ENCODE measurements around the gene CPSF3. TPM values are rescaled to one million over a fixed set of nuclear protein-coding genes. Genes with fewer than 3 reads are reported as not detected.

CPSF3 gene
- total and polyA plus RNA-seq, 9 of the 15 experiments (the other 6 are each of a cell fraction or from before 2014, with no cell fraction given): 54.2 to 151 (median 94.5) TPM

- POLR2A ChIA-PET: interaction anchor here (0.6 kb wide), 1 partner anchor 285 kb away, joined by 3 read pairs; no protein-coding TSS in a partner anchor
- intact Hi-C loops (cut with micrococcal nuclease): no loop called here
Measured at GRCh38 chr2:9451231-9451630, 27.8 kb downstream of the CPSF3 start.

More at GRCh38 chr2:9451231-9451630, 27.8 kb downstream of the CPSF3 start:
- DNase-seq (ENCODE audit: extremely low read depth in 1 of 4, low spot score in 3 of 4): no peak
- no peak overlapping the region for H3K27ac ChIP-seq (ENCODE audit: extremely low read depth, low read depth, low read length)
- TF ChIP-seq CREB3L1 (IDR thresholded peaks at IDR 0.05; ENCODE audit: borderline replicate concordance, low read depth) (no peak), TCFL5 (CRISPR knock-in tag; conservative IDR thresholded peaks at IDR 0.05) (no peak), DACH1 (IDR thresholded peaks at IDR 0.05; ENCODE audit: partially characterized antibody) (no peak), NR0B1 (IDR thresholded peaks at IDR 0.05; ENCODE audit: partially characterized antibody) (no peak), RUNX1 (IDR thresholded peaks at IDR 0.05; ENCODE audit: low read depth) (no peak), NR2C2 (CRISPR knock-in tag; IDR thresholded peaks at IDR 0.05) (no peak), NR2C2 (tag; IDR thresholded peaks at IDR 0.05) (no peak), KAT8 (IDR thresholded peaks at IDR 0.05; ENCODE audit: low read depth) (no peak), KAT2B (IDR thresholded peaks at IDR 0.05; ENCODE audit: low read depth, low read length) (no peak), CREM (IDR thresholded peaks at IDR 0.05; ENCODE audit: low read depth) (no peak), ETV5 (CRISPR knock-in tag; IDR thresholded peaks at IDR 0.05; ENCODE audit: low read depth) (no peak), SETDB1 (IDR thresholded peaks at IDR 0.05; ENCODE audit: low read length) (no peak), CTCF (IDR thresholded peaks at IDR 0.05 in 2 of 3, conservative IDR thresholded peaks at IDR 0.05 in 1 of 3; ENCODE audit: insufficient read depth in 2 of 3, low read depth in 1 of 3, low read length in 3 of 3) (no peak), E2F3 (CRISPR knock-in tag; IDR thresholded peaks at IDR 0.05) (no peak), PHF8 (IDR thresholded peaks at IDR 0.05; ENCODE audit: borderline replicate concordance, low read length) (no peak), SNRNP70 (optimal IDR thresholded peaks at IDR 0.05; ENCODE audit: low read depth, low read length) (no peak)
- in situ Hi-C loops (cut with MboI): no loop called here
- WGBS (ENCODE audit: insufficient coverage, low coverage, missing lambda C conversion rate): 87% methylated on average over 1 of the region's 1 CpG
- no peaks in the 10 kb centered on the region for H4K20me1 ChIP-seq (replicated peaks; ENCODE audit: control insufficient read depth, insufficient read depth, low read length)
- FAIRE-seq: no peak
- H3K4me1 ChIP-seq (replicated peaks in 1 of 2; ENCODE audit: control insufficient read depth in 2 of 2, insufficient read depth in 2 of 2, low read length in 2 of 2): no peaks in the 10 kb centered on the region
- no TSS peak for BruUV-seq (replicated peaks)
- no peaks in the 10 kb centered on the region for H3K9me1 ChIP-seq (ENCODE audit: control insufficient read depth, insufficient read depth, low read length)
- CTCF ChIA-PET (ENCODE audit: low intra/inter-chr PET ratio): no interaction called here
- H3K4me2 ChIP-seq (ENCODE audit: insufficient read depth, low read length): no peak overlapping the region
- H3K36me3 ChIP-seq (ENCODE audit: control insufficient read depth, insufficient read depth, low read length): peaks cover 73% of the 10 kb centered on the region
- no peaks in the 10 kb centered on the region for H3K27me3 ChIP-seq (ENCODE audit: control insufficient read depth in 2 of 2, insufficient read depth in 2 of 2, low read length in 2 of 2)
- H2AFZ ChIP-seq (ENCODE audit: low read depth, low read length): no peak overlapping the region
- H3K9ac ChIP-seq (ENCODE audit: insufficient read depth in 1 of 2, low read depth in 2 of 2, low read length in 2 of 2): no peak overlapping the region
- no peak overlapping the region for H3K4me3 ChIP-seq
- no peak for ATAC-seq
- H3K79me2 ChIP-seq (ENCODE audit: control insufficient read depth, insufficient read depth, low read length): no peaks in the 10 kb centered on the region
- no peaks in the 10 kb centered on the region for H3K9me3 ChIP-seq (replicated peaks; ENCODE audit: control insufficient read depth, insufficient read depth, low read depth, low read length)
